Large intestine (tissue), 3 donors: ENCODE measurements around the gene TBKBP1. TPM values are rescaled to one million over a fixed set of nuclear protein-coding genes. Genes with fewer than 3 reads are reported as not detected.

Source experiments
- DNase-seq, 2 donors: peaks; one replicate each; pipeline versions ENCODE4 v3.0.0 to v3.0.0-alpha.2; 2013
- H3K27ac ChIP-seq: one replicate; pipeline ENCODE4 v1.5.1; 2013; ENCODE audit warnings: low read length
- H3K27me3 ChIP-seq: 2 replicates; pipeline ENCODE4 v1.6.1; 2013; ENCODE audit warnings: low read length; ENCODE audit not compliant: control insufficient read depth, insufficient read depth
- H3K36me3 ChIP-seq: 2 replicates; pipeline ENCODE4 v1.6.1; 2013; ENCODE audit warnings: low read length; ENCODE audit not compliant: control insufficient read depth, insufficient read depth
- H3K4me1 ChIP-seq: one replicate; pipeline ENCODE4 v1.6.1; 2013; ENCODE audit warnings: low read length; ENCODE audit not compliant: control insufficient read depth, insufficient read depth
- H3K4me3 ChIP-seq: one replicate; pipeline ENCODE4 v1.5.1; 2013; ENCODE audit warnings: low read length
- H3K9me3 ChIP-seq: one replicate; pipeline ENCODE4 v1.6.1; 2013; ENCODE audit warnings: mild to moderate bottlenecking, low read depth, low read length, moderate library complexity; ENCODE audit not compliant: control insufficient read depth
- WGBS: methylation state at CpG from one replicate; pipeline ENCODE4 v1.1.5; 2013; ENCODE audit warnings: low lambda C conversion rate; ENCODE audit not compliant: insufficient coverage; 5-methylcytosine and 5-hydroxymethylcytosine counted together
- polyA plus RNA-seq: library from polyadenylated mRNA; unstranded; fragments of 120-200 nt; gene quantifications from one replicate; pipeline ENCODE4 v1.2.1, GENCODE V29; 2013

The TBKBP1 gene
- polyA plus RNA-seq, 1 donor = 11.5 TPM

DNA sequence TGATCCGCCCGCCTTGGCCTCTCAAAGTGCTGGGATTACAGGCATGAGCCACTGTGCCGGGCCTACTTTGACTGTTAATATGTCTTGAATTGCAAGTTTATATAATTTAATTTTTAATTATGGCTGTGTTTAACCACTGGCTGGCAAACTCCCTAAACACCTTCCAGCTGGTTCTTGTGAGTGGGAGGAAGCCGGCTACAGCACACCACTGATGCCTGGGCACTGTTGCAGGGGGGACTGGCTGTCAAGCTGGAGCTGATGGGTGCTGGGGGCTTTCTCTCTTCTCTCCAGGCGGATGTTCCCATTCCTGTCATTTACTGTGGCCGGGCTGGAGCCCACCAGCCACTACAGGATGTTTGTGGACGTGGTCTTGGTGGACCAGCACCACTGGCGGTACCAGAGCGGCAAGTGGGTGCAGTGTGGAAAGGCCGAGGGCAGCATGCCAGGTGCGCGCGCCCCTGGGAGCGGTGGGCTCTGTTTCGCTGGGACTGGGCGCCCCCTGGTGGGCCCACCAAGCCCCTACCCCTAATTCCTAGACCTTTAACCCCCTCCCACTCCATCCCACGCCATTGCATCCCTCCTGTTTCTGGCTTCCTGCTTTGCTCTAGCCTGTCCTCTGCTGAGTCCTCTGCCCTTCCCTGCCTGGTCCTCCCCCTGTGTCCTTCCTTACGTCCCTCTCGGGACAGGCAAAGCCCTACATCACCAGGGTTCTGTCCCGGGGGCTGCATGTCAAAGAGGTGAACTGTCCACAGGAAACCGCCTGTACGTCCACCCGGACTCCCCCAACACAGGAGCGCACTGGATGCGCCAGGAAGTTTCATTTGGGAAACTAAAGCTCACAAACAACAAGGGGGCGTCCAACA lies 48.6 kb downstream of the TBKBP1 start:
- Histone ChIP-seq H3K4me3 (no peak overlapping the region), H3K9me3 (no peaks in the 10 kb centered on the region), H3K36me3 (no peaks in the 10 kb centered on the region), H3K27me3 (peaks cover 52% of the 10 kb centered on the region), H3K27ac (no peak overlapping the region), H3K4me1 (no peaks in the 10 kb centered on the region)
- DNase-seq = no peak
- no CpG with 5 or more reads among the region's 26 CpGs for WGBS

DNA sequence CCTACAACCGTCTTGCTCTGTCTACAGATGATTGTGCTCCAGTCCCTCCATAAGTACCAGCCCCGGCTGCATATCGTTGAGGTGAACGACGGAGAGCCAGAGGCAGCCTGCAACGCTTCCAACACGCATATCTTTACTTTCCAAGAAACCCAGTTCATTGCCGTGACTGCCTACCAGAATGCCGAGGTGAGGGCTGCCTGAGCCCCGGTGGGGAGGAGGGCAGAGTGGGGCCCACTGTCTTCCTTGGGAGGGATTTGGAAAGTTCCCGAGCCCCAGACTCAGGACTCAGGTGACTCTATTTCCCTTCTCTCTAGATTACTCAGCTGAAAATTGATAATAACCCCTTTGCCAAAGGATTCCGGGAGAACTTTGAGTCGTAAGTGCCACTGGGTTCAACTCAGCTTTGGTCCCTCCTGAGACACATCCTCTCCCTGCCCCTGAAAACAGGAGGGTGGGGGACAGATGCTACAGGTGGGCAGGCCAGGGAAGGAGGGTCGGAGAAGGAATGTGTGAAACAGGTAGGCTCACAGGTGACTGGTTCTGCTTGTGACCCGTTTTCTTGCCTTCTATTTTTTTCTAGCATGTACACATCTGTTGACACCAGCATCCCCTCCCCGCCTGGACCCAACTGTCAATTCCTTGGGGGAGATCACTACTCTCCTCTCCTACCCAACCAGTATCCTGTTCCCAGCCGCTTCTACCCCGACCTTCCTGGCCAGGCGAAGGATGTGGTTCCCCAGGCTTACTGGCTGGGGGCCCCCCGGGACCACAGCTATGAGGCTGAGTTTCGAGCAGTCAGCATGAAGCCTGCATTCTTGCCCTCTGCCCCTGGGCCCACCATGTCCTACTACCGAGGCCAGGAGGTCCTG lies 50.4 kb downstream of the TBKBP1 start:
- no CpG with 5 or more reads among the region's 22 CpGs for WGBS
- H3K9me3 ChIP-seq = no peaks in the 10 kb centered on the region
- H3K27me3 ChIP-seq = peaks cover 51% of the 10 kb centered on the region
- no peaks in the 10 kb centered on the region for H3K4me1 ChIP-seq
- no peak for DNase-seq
- H3K36me3 ChIP-seq = no peaks in the 10 kb centered on the region
- no peak overlapping the region for H3K27ac ChIP-seq
- H3K4me3 ChIP-seq = no peak overlapping the region

DNA sequence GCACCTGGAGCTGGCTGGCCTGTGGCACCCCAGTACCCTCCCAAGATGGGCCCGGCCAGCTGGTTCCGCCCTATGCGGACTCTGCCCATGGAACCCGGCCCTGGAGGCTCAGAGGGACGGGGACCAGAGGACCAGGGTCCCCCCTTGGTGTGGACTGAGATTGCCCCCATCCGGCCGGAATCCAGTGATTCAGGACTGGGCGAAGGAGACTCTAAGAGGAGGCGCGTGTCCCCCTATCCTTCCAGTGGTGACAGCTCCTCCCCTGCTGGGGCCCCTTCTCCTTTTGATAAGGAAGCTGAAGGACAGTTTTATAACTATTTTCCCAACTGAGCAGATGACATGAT lies 51.0 kb downstream of the TBKBP1 start:
- Histone ChIP-seq H3K4me1 (no peaks in the 10 kb centered on the region), H3K36me3 (no peaks in the 10 kb centered on the region), H3K4me3 (no peak overlapping the region), H3K27me3 (peaks cover 53% of the 10 kb centered on the region), H3K27ac (no peak overlapping the region), H3K9me3 (no peaks in the 10 kb centered on the region)
- no peak for DNase-seq
- WGBS = no CpG with 5 or more reads among the region's 10 CpGs

DNA sequence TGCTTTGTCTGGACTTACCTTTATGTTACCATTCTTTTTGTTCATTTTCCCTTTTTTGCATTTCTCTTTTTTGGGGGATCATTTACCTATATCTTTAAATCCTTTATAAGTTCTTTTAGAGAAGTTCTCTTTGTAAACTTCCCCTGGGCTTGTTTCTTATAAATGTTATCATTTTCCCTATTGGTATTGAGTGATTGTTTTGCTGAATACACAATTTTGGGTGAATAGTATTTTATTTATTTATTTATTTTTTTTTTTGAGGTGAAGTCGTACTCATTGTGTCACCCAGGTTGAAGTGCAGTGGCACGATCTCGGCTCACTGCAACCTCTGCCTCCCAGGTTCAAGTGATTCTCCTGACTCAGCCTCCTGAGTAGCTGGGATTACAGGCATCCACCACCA lies 57.5 kb downstream of the TBKBP1 start:
- Histone ChIP-seq H3K36me3 (no peaks in the 10 kb centered on the region), H3K4me3 (no peak overlapping the region), H3K9me3 (no peaks in the 10 kb centered on the region), H3K27ac (no peak overlapping the region), H3K27me3 (peaks cover 12% of the 10 kb centered on the region), H3K4me1 (no peaks in the 10 kb centered on the region)
- DNase-seq = no peak
- WGBS = no CpG with 5 or more reads among the region's 3 CpGs

DNA sequence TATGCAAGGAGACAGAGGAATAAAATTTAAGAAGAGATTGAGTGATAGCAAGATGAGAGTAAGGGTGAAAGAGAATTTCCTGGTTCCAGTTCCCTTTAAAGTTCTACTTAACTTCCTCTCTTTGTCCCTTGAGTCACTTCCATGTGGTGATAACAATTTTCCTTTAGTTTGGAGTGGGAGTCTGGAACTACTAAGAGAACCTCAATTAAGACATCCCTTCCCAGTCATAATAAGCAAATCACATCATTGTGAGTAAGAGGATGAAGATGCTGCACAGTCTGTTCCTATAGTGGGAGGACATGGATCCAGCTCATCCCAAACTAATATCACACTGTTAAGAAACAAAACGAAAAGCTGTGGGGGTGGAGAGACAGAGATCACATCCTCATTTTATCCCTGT lies 63.4 kb downstream of the TBKBP1 start:
- Histone ChIP-seq H3K4me1 (no peaks in the 10 kb centered on the region), H3K27me3 (peaks cover 10% of the 10 kb centered on the region), H3K9me3 (peaks cover 4% of the 10 kb centered on the region), H3K4me3 (no peak overlapping the region), H3K27ac (no peak overlapping the region), H3K36me3 (no peaks in the 10 kb centered on the region)
- no peak for DNase-seq
- no CpG with 5 or more reads among the region's 1 CpG for WGBS

DNA sequence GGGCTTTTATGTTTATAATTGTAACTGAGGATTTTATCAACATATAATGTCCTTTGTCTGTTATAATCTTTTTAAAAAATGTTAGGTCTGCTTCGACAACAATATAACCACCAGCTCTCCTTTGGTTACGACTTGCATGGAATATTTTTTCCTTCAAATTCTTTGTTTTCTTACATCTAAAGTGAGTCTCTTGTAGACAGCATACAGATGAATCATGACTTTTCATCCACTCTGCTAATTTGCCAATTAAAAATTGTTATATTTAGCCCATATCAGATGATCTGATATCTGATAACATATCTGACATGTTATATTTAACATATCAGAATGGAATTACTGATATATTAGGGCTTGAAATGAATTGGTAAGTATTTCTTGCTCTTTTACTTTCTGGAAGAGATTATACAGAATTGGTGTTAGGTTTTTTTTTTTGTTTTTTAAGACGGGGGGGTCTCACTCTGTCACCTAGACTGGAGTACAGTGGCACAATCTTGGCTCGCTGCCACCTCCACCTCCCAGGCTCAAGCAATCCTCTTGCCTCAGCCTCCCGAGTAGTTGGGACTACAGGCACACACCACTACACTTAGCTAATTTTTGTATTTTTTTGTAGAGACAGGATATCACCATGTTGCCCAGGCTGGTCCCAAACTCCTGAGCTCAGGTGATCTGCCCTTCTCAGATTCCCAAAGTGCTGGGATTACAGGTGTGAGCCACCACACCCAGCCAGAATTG lies 66.6 kb downstream of the TBKBP1 start:
- Histone ChIP-seq H3K4me3 (no peak overlapping the region), H3K36me3 (no peaks in the 10 kb centered on the region), H3K4me1 (no peaks in the 10 kb centered on the region), H3K27me3 (peaks cover 10% of the 10 kb centered on the region), H3K27ac (no peak overlapping the region), H3K9me3 (peaks cover 4% of the 10 kb centered on the region)
- DNase-seq = no peak
- WGBS = 57% methylated on average over 1 of the region's 5 CpGs

Other genes starting within 250 kb of the TBKBP1 start
- 111 TPM for gene NPEPPS, start 163.1 kb upstream of the TBKBP1 start, polyA plus RNA-seq
- 164 TPM for gene KPNB1, start 44.2 kb upstream of the TBKBP1 start, polyA plus RNA-seq
- gene TBX21, start 39.1 kb downstream of the TBKBP1 start, polyA plus RNA-seq = 0.28 TPM
- 19.9 TPM for gene OSBPL7, start 127.6 kb downstream of the TBKBP1 start, polyA plus RNA-seq
- gene MRPL10, start 137.4 kb downstream of the TBKBP1 start, polyA plus RNA-seq = 48.4 TPM
- 1.5 TPM for gene LRRC46, start 137.5 kb downstream of the TBKBP1 start, polyA plus RNA-seq
- 109 TPM for gene SCRN2, start 147.1 kb downstream of the TBKBP1 start, polyA plus RNA-seq
- 1.4 TPM for gene SP6, start 157.0 kb downstream of the TBKBP1 start, polyA plus RNA-seq
- 17.9 TPM for gene SP2, start 202.1 kb downstream of the TBKBP1 start, polyA plus RNA-seq
- gene PNPO, start 247.4 kb downstream of the TBKBP1 start, polyA plus RNA-seq = 38.7 TPM